HS-27A (cell line): ENCODE data around the gene CBLN3.

Source experiments
- DNase-seq: peaks from one replicate; pipeline ENCODE4 v3.0.0-alpha.2; 2012; ENCODE audit warnings: low read depth, missing footprints

The CBLN3 gene

DNA sequence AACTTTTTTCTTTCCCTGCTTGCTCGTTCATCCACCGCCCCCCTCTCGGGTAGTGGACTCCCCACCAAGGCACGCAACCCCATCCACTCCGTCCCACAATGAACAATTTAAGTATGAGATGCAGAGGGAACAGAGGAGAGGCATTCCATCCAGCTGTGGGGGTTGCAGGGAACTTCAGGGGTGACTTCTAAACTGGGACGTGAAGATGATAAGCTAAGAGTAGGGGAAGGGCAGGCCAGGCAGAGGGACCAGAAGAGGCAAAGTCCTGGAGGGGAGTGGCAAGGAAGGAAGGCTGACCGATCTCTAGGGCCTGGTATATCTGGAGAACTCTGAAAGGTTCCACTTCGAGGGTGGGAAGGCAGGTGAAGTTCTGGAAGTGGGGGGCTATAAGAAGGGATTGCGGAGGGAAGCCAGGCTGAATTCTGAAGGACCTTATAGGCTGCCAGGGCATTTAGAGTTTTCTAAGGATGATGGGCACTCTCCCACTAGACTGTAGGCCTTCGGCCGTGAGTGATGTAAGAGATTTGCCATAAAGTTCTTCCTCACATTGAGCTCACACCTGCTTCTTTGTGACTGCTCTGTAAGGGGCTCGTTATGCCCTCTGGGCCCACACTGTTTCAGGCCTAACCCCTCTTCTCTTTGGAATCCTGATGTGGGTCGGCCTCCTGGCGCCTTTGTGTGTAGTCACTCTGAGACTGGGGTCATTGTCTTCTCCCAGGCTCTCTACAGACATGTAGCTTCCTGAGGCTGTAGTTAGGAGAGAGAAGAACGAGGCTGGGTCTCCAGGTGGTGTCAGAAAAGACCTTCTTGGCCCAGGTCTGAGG, 49.3 kb downstream of the CBLN3 start:
- no peak for DNase-seq

DNA sequence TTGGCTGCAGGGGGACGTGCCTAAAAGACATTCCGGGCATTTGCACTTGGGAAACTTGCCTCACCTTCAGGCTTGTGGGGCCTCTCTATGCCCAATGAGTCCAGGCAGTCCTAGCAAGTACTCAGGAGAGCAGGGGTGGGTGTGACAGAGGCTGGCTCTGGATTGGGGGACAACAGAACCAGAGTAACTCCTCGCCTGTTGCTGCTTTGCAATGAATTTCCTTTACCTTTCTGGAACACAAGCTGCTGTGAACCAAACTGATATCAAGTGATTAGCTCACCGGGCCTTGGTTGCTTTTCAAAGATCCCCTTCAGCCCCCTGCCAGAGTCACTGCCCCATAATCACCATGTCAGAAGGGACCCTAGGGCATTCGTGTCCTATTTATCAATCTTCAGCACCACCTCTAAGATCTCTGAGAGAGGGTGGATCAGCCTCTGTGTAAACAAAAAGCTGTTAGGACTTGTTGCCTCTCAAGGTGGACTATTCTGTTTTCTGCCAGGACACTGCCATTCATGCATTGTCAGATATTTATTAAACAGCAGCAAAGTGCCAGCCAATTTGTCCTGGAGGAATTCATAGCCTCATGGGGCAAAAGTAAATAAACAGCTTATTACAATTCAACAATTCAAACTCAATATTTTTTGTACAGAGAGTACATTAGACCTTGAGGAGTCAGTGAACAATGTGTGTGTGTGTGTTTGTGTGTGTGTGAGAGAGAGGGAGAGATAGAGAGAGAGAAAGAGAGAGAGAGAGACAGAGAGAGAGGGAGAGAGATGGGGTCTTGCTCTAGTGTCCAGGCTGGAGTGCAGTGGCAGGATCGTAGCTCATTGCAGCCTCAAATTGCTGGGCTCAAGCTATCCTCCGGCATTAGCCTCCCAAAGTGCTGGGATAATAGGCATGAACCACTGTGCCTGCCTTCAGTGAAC, 50.2 kb downstream of the CBLN3 start:
- DNase-seq = no peak

DNA sequence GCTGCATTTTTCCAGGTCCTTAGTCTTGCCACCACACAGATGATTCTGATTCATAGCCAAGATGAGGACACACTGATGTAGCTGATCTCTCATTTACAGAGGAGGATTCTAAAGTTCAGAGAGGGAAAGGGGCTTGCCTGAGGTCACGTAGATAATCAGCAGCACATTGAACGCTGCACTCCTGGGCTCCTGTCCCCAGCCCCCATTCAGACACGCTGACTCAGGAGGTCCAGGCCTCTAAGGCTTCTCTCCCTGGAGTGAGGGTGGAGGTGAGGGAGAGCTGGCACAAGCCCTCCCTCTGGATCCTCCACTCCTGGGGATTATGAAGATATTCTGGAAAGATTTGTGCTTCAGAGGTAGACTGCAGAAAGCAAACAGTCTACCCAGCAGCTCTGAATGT, 51.1 kb downstream of the CBLN3 start:
- no peak for DNase-seq

DNA sequence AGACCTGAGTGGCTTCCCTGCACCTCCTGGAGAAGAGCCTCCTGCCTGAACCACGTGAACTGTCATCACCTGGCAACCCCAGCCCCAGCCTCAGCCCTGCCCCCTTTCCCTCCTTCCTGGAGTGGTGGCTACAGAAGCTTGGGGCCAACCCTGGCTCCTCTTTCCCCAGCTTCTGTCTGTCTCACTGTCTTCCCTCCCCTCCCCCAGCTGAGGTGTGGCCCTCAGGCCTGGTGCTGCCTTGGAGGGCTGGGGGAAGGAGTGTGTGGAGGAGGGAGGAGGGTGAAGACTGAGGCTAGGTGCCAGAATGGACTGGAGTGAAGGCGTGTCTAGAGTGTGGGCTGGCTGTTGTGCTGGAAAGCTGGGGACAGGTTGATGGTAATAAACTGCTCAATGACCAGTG, 51.8 kb downstream of the CBLN3 start:
- DNase-seq = no peak

DNA sequence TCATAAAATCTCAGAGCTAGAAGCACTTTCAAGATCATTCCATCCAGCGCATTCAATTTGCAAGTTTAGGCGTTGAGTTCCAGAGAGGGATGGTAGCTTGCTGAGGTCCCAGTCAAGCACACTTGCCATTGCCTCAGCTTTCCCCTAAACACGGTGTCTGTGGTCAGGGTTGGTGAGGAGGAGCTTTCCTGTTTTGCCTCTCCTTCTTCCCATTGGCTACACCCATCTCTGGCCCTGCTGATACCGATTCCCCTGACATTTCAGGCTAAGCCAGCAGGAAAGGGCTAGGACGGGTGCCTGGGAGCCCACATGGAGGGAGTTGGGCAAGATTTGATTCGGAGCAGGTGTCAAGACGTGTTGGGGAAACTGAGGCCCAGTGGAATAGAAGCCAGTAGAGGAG, 52.3 kb downstream of the CBLN3 start:
- DNase-seq = no peak
